ENCODE data around the gene ZNF140.

DNA sequence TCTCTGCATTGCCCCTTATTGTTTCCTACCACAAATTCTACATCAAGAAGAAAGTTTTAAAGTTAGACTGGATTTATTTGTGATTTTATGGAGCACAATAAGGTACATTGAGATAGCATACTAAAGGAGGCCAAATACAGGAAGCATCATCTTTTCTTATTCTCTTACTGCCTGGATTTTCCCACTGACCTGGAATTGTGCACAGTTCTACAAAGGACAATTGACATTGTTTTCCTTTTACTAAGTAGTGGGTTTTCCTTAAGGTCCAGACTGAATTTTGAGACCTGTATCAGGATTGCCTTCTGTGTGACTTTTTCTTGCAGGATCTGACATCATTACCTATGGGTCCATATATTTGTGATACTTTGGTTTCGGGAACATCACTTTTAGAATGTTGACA is 18.8 kb upstream of the ZNF140 start:
- TF ChIP-seq POLR2AphosphoS5 (IDR thresholded peaks at IDR 0.05; ENCODE audit: low read depth, low read length) (no peak), POLR2A (IDR thresholded peaks at IDR 0.05; ENCODE audit: low read depth, low read length) (no peak), TAF1 (IDR thresholded peaks at IDR 0.05; ENCODE audit: low read depth, low read length) (no peak)
